A375 (cell line): Measurements from ENCODE around the gene CD22. TPM values are rescaled to one million over a fixed set of nuclear protein-coding genes. Genes with fewer than 3 reads are reported as not detected.

Experiments used
- total RNA-seq: library from RNA; depleted of rRNA; stranded (reverse); fragments of >200 nt; shearing (Covaris generic); gene quantifications from 2 replicates; pipeline ENCODE4 v1.2.3, GENCODE V29; 2014; rRNA removed

The CD22 gene
- 8.2 and 11.6 TPM in 2 replicates for total RNA-seq

GRCh38 chr19:35328851-35329285 lies at the start of gene CD22:
CD22 (plus strand) TSS chr19:35329187; CDS start chr19:35332041, 2,854 bp downstream.

GRCh38 chr19:35291916-35292315 lies 37.1 kb upstream of the CD22 start, which contains the start of gene MAG:
MAG (plus strand) TSS chr19:35292161; CDS start chr19:35295409, 3,248 bp downstream.

GRCh38 chr19:35347171-35347929 lies 18.4 kb downstream of the CD22 start, which contains the start of gene FFAR1:
FFAR1 (plus strand) TSS chr19:35347902; CDS start chr19:35351552, 3,650 bp downstream.

GRCh38 chr19:35357867-35358573 lies 29.0 kb downstream of the CD22 start, which contains the start of gene FFAR3:
FFAR3 (plus strand) TSS chr19:35358460; CDS start chr19:35358891, 431 bp downstream.

GRCh38 chr19:35370722-35371121 lies 41.7 kb downstream of the CD22 start, which contains the start of gene GPR42:
GPR42 (plus strand) TSS chr19:35371068; CDS start chr19:35371360, 292 bp downstream.

Other genes with a start within 250 kb of the CD22 start
- gene FXYD3, start 213.4 kb upstream of the CD22 start, total RNA-seq: 49.6 and 65.0 TPM in 2 replicates
- 0.64 and 3.0 TPM in 2 replicates for gene LGI4, start 194.1 kb upstream of the CD22 start, total RNA-seq
- gene FXYD1, start 190.4 kb upstream of the CD22 start, total RNA-seq: 0.56 TPM in 1 of 2 replicates, not detected in the other
- gene FXYD7, start 185.9 kb upstream of the CD22 start, total RNA-seq: 0.26 and 2.1 TPM in 2 replicates
- gene FXYD5, start 174.5 kb upstream of the CD22 start, total RNA-seq: 143 and 156 TPM in 2 replicates
- gene FAM187B, start 100.4 kb upstream of the CD22 start, total RNA-seq: not detected in 2 replicates
- 3.6 and 4.5 TPM in 2 replicates for gene LSR, start 80.2 kb upstream of the CD22 start, total RNA-seq
- 160 and 166 TPM in 2 replicates for gene USF2, start 60.2 kb upstream of the CD22 start, total RNA-seq
- gene HAMP, start 46.7 kb upstream of the CD22 start, total RNA-seq: 1.2 TPM in 1 of 2 replicates, not detected in the other
- gene MAG, start 37.0 kb upstream of the CD22 start, total RNA-seq: 1.3 TPM in 1 of 2 replicates, not detected in the other
- 0.16 TPM in 1 of 2 replicates, not detected in the other for gene FFAR1, start 18.7 kb downstream of the CD22 start, total RNA-seq
- not detected in 2 replicates for gene FFAR3, start 29.3 kb downstream of the CD22 start, total RNA-seq
- gene GPR42, start 41.9 kb downstream of the CD22 start, total RNA-seq: not detected in 2 replicates
- gene FFAR2, start 119.1 kb downstream of the CD22 start, total RNA-seq: not detected in 2 replicates
- gene KRTDAP, start 161.3 kb downstream of the CD22 start, total RNA-seq: not detected in 2 replicates
- gene DMKN, start 184.5 kb downstream of the CD22 start, total RNA-seq: 16.5 and 24.2 TPM in 2 replicates
- 0.05 TPM in 1 of 2 replicates, not detected in the other for gene SBSN, start 199.1 kb downstream of the CD22 start, total RNA-seq
- gene GAPDHS, start 204.3 kb downstream of the CD22 start, total RNA-seq: not detected in 2 replicates
- 126 and 129 TPM in 2 replicates for gene TMEM147, start 216.4 kb downstream of the CD22 start, total RNA-seq
- not detected in 2 replicates for gene ATP4A, start 234.5 kb downstream of the CD22 start, total RNA-seq